ENCODE measurements around the gene CHCHD6. TPM values are rescaled to one million over a fixed set of nuclear protein-coding genes. Genes with fewer than 3 reads are reported as not detected.

Gene CHCHD6
- total RNA-seq, 2 donors from 2014 or later, result 23.6 to 34.4 TPM

GRCh38 chr3:126971891-126972351 is 267.9 kb downstream of the CHCHD6 start:
- no peak overlapping the region for H3K4me3 Mint-ChIP-seq
- no peaks in the 10 kb centered on the region for H3K27me3 Mint-ChIP-seq (ENCODE audit: insufficient read depth)
- WGBS, 2 experiments (ENCODE audit: insufficient coverage in 1 of 2, insufficient read length in 1 of 2), result 55 to 81% methylated on average over 9 to 13 of the region's 13 CpGs
- H3K9me3 Mint-ChIP-seq, result peaks cover 24% of the 10 kb centered on the region
- Histone ChIP-seq H3K9ac (ENCODE audit: extremely low read depth, low read length, poor library complexity, severe bottlenecking) (no peak overlapping the region), H3K27ac (ENCODE audit: low read depth, low read length) (no peak overlapping the region), H3K4me3 (ENCODE audit: low read length) (no peak overlapping the region), H3K9me3 (ENCODE audit: control insufficient read depth, low read length) (peaks cover 21% of the 10 kb centered on the region), H3K36me3 (ENCODE audit: control insufficient read depth, insufficient read depth, low read length) (no peaks in the 10 kb centered on the region), H3K4me1 (ENCODE audit: control insufficient read depth, insufficient read depth, low read length) (peaks cover 5% of the 10 kb centered on the region), H3K27me3 (ENCODE audit: control insufficient read depth, insufficient read depth, low read length, poor library complexity, severe bottlenecking) (no peaks in the 10 kb centered on the region)
- H3K4me1 Mint-ChIP-seq, result peaks cover 21% of the 10 kb centered on the region
- H3K36me3 Mint-ChIP-seq (ENCODE audit: low read depth), result no peaks in the 10 kb centered on the region
- DNase-seq, result peak; percentile 71
- TF ChIP-seq CTCF (conservative IDR thresholded peaks at IDR 0.05), result no peak
- H3K27ac Mint-ChIP-seq, result no peak overlapping the region

GRCh38 chr3:126972866-126973265 is 268.8 kb downstream of the CHCHD6 start:
- Mint-ChIP-seq H3K27ac (no peak overlapping the region), H3K9me3 (peaks cover 24% of the 10 kb centered on the region), H3K36me3 (ENCODE audit: low read depth) (no peaks in the 10 kb centered on the region), H3K4me1 (peaks cover 21% of the 10 kb centered on the region), H3K4me3 (no peak overlapping the region), H3K27me3 (ENCODE audit: insufficient read depth) (peaks cover 2% of the 10 kb centered on the region)
- H3K4me3 ChIP-seq (ENCODE audit: low read length), result no peak overlapping the region
- H3K9ac ChIP-seq (ENCODE audit: extremely low read depth, low read length, poor library complexity, severe bottlenecking), result no peak overlapping the region
- DNase-seq, result no peak
- H3K4me1 ChIP-seq (ENCODE audit: control insufficient read depth, insufficient read depth, low read length), result peaks cover 5% of the 10 kb centered on the region
- H3K27ac ChIP-seq (ENCODE audit: low read depth, low read length), result no peak overlapping the region
- no peaks in the 10 kb centered on the region for H3K36me3 ChIP-seq (ENCODE audit: control insufficient read depth, insufficient read depth, low read length)
- H3K9me3 ChIP-seq (ENCODE audit: control insufficient read depth, low read length), result peaks cover 21% of the 10 kb centered on the region
- no peaks in the 10 kb centered on the region for H3K27me3 ChIP-seq (ENCODE audit: control insufficient read depth, insufficient read depth, low read length, poor library complexity, severe bottlenecking)
- WGBS, 2 experiments (ENCODE audit: insufficient coverage in 1 of 2, insufficient read length in 1 of 2), result 90 to 100% methylated on average over 3 to 5 of the region's 5 CpGs
- TF ChIP-seq CTCF (conservative IDR thresholded peaks at IDR 0.05), result peak; percentile 27

- no peaks in the 10 kb centered on the region for H3K36me3 Mint-ChIP-seq (ENCODE audit: low read depth)
- H3K27me3 Mint-ChIP-seq (ENCODE audit: insufficient read depth), result peaks cover 4% of the 10 kb centered on the region
- Histone ChIP-seq H3K27ac (ENCODE audit: low read depth, low read length) (no peak overlapping the region), H3K9ac (ENCODE audit: extremely low read depth, low read length, poor library complexity, severe bottlenecking) (no peak overlapping the region), H3K9me3 (ENCODE audit: control insufficient read depth, low read length) (peaks cover 21% of the 10 kb centered on the region), H3K36me3 (ENCODE audit: control insufficient read depth, insufficient read depth, low read length) (no peaks in the 10 kb centered on the region), H3K4me1 (ENCODE audit: control insufficient read depth, insufficient read depth, low read length) (peaks cover 3% of the 10 kb centered on the region), H3K27me3 (ENCODE audit: control insufficient read depth, insufficient read depth, low read length, poor library complexity, severe bottlenecking) (no peaks in the 10 kb centered on the region), H3K4me3 (ENCODE audit: low read length) (no peak overlapping the region)
- no peak for TF ChIP-seq CTCF (conservative IDR thresholded peaks at IDR 0.05)
- 100% methylated on average over 1 of the region's 1 CpG; no CpG with 5 or more reads in 1 of the 2 experiments for WGBS, 2 experiments (ENCODE audit: insufficient coverage in 1 of 2, insufficient read length in 1 of 2)
- H3K9me3 Mint-ChIP-seq, result peaks cover 24% of the 10 kb centered on the region
- H3K27ac Mint-ChIP-seq, result no peak overlapping the region
- no peak overlapping the region for H3K4me3 Mint-ChIP-seq
- peaks cover 17% of the 10 kb centered on the region for H3K4me1 Mint-ChIP-seq
- no peak for DNase-seq
These were observed 269.8 kb downstream of the CHCHD6 start for GRCh38 chr3:126973814-126974213.
